Measurements from ENCODE around the gene RPTOR. TPM values are rescaled to one million over a fixed set of nuclear protein-coding genes. Genes with fewer than 3 reads are reported as not detected.

Gene RPTOR
- total RNA-seq, 1 experiment from 2014 or later: 58.0 TPM

- no peaks in the 10 kb centered on the region for H3K9me3 ChIP-seq (ENCODE audit: control insufficient read depth, insufficient read depth, low read depth, low read length)
- H3K27me3 ChIP-seq (ENCODE audit: control insufficient read depth, insufficient read depth, low read length): no peaks in the 10 kb centered on the region
- no peaks in the 10 kb centered on the region; the same call in 1 of the 2 replicates for H3K36me3 ChIP-seq (ENCODE audit: control insufficient read depth, insufficient read depth, low read length)
- ChIA-PET CTCF (no interaction called here), POLR2A (no interaction called here)
- TF ChIP-seq POLR2AphosphoS5 (IDR thresholded peaks at IDR 0.05; ENCODE audit: low read depth, low read length) (no peak), SIN3A (IDR thresholded peaks at IDR 0.05; ENCODE audit: borderline replicate concordance, insufficient read depth, low read depth, low read length) (no peak), REST (IDR thresholded peaks at IDR 0.05; ENCODE audit: insufficient read depth in 1 of 2, low read depth in 2 of 2, low read length in 1 of 2) (no peak), CTCF (IDR thresholded peaks at IDR 0.05) (no peak), TCF7L2 (IDR thresholded peaks at IDR 0.05; ENCODE audit: low read depth, low read length) (no peak)
- BruUV-seq (replicated peaks): no TSS peak
- intact Hi-C loops (cut with micrococcal nuclease; ENCODE audit: unreplicated experiment): no loop called here
- no peak overlapping the region for H3K4me3 ChIP-seq (ENCODE audit: low read depth in 2 of 2, low read length in 2 of 2)
- no peak overlapping the region for H3K27ac ChIP-seq (ENCODE audit: low read length)
- DNase-seq (ENCODE audit: low read depth, low spot score): no peak
- ATAC-seq: no peak; the same call in 1 of the 2 replicates
- in situ Hi-C loops (cut with HindIII; ENCODE audit: low pct_unique_long_range_greater_than_20kb, low sequenced_read_pairs): no loop called here
- no peaks in the 10 kb centered on the region for H3K4me1 ChIP-seq (ENCODE audit: control insufficient read depth, insufficient read depth, low read length)
Measured at GRCh38 chr17:80883831-80884735, 339.4 kb downstream of the RPTOR start.

- no peak overlapping the region for H3K27ac ChIP-seq (ENCODE audit: low read length)
- ChIA-PET CTCF (no interaction called here), POLR2A (no interaction called here)
- H3K36me3 ChIP-seq (ENCODE audit: control insufficient read depth, insufficient read depth, low read length): no peaks in the 10 kb centered on the region; the same call in 1 of the 2 replicates
- intact Hi-C loops (cut with micrococcal nuclease; ENCODE audit: unreplicated experiment) (no loop called here), in situ Hi-C loops (cut with HindIII; ENCODE audit: low pct_unique_long_range_greater_than_20kb, low sequenced_read_pairs) (no loop called here)
- no peaks in the 10 kb centered on the region for H3K27me3 ChIP-seq (ENCODE audit: control insufficient read depth, insufficient read depth, low read length)
- ATAC-seq (no peak), DNase-seq (ENCODE audit: low read depth, low spot score) (no peak)
- H3K4me1 ChIP-seq (ENCODE audit: control insufficient read depth, insufficient read depth, low read length): no peaks in the 10 kb centered on the region
- H3K9me3 ChIP-seq (ENCODE audit: control insufficient read depth, insufficient read depth, low read depth, low read length): no peaks in the 10 kb centered on the region
- no TSS peak for BruUV-seq (replicated peaks)
- TF ChIP-seq SIN3A (IDR thresholded peaks at IDR 0.05; ENCODE audit: borderline replicate concordance, insufficient read depth, low read depth, low read length): no peak
- no peak for TF ChIP-seq POLR2AphosphoS5 (IDR thresholded peaks at IDR 0.05; ENCODE audit: low read depth, low read length)
- no peak for TF ChIP-seq REST (IDR thresholded peaks at IDR 0.05; ENCODE audit: insufficient read depth in 1 of 2, low read depth in 2 of 2, low read length in 1 of 2)
- no peak for TF ChIP-seq TCF7L2 (IDR thresholded peaks at IDR 0.05; ENCODE audit: low read depth, low read length)
- TF ChIP-seq CTCF (IDR thresholded peaks at IDR 0.05): no peak
- no peak overlapping the region for H3K4me3 ChIP-seq (ENCODE audit: low read depth in 2 of 2, low read length in 2 of 2)
Measured at GRCh38 chr17:80884811-80885210, 340.2 kb downstream of the RPTOR start.
